HCT116 (cell line): ENCODE data around the gene TMTC2. TPM values are rescaled to one million over a fixed set of nuclear protein-coding genes. Genes with fewer than 3 reads are reported as not detected.

Experiments
- ATAC-seq: fragments of 200-7000 bp; cut with Tn5 transposase; 2 replicates; pipeline ENCODE4 v1.9.1; 2020; ENCODE audit warnings: mild to moderate bottlenecking, moderate library complexity
- BruUV-seq: library from RNA; stranded (reverse); fragments of 400-500 nt; replicated peaks from 2 replicates; lab custom pipeline; 2021; lab: Mats Ljungman, UMichigan
- CTCF ChIA-PET: fragments of 300-600 bp; sonication (Branson Sonifier 250); formaldehyde crosslinking; loops from one replicate; lab custom pipeline; 2021; ENCODE audit warnings: antibody characterized with exemption; lab: Charles Lee
- POLR2A ChIA-PET: fragments of 300-600, 350-600 bp; sonication (Branson Sonifier 250); formaldehyde crosslinking; loops from one replicate; lab custom pipeline; 2021; ENCODE audit warnings: antibody characterized with exemption; lab: Charles Lee
- RAD21 ChIA-PET, 2 experiments: fragments of 300-600 bp; sonication (Branson Sonifier 250); formaldehyde crosslinking; loops; one replicate each; lab custom pipeline; 2023; ENCODE audit warnings: low total read pairs in 2 of 2; ENCODE audit not compliant: uncharacterized antibody in 2 of 2, unreplicated experiment in 2 of 2, low non-redundant PET in 1 of 2; lab: Charles Lee
- DNase-seq: peaks from one replicate; pipeline ENCODE4 v3.0.0-alpha.2; 2010; ENCODE audit warnings: low read depth, low spot score
- H2AFZ ChIP-seq: fragments of 200-600 bp; shearing (Covaris generic), sonication (generic); 2 replicates; pipeline ENCODE4 v1.6.1; 2017; ENCODE audit warnings: low read depth, mixed run types, mixed read lengths, antibody characterized with exemption, low read length; ENCODE audit not compliant: poor library complexity, severe bottlenecking
- H3K27ac ChIP-seq: 2 replicates; pipeline ENCODE4 v1.5.1; 2012; ENCODE audit warnings: low read depth, low read length
- H3K27me3 ChIP-seq: fragments of 200-600 bp; sonication (generic); 2 replicates; pipeline ENCODE4 v1.6.1; 2016; ENCODE audit warnings: mixed run types, low read length, mixed read lengths; ENCODE audit not compliant: insufficient read depth
- H3K36me3 ChIP-seq, 2 experiments: fragments of 200-500 bp in 1 of 2; fragments of 200-600 bp in 1 of 2; sonication (Bioruptor generic) in 1 of 2; sonication (generic) in 1 of 2; 2 replicates each; pipeline versions ENCODE4 v1.5.1 to v1.6.1; 2014 to 2016; ENCODE audit warnings: low read length in 2 of 2, inconsistent platforms in 1 of 2, mixed read lengths in 1 of 2, mixed run types in 1 of 2; ENCODE audit not compliant: insufficient read depth in 2 of 2, control insufficient read depth in 1 of 2
- H3K4me1 ChIP-seq, 2 experiments: fragments of 200-600 bp in 1 of 2; sonication (generic) in 1 of 2; 2 replicates each; pipeline versions ENCODE4 v1.5.1 to v1.6.1; 2012 to 2017; ENCODE audit warnings: low read length in 2 of 2, inconsistent platforms in 1 of 2, mild to moderate bottlenecking in 1 of 2, mixed read lengths in 1 of 2, mixed run types in 1 of 2, moderate library complexity in 1 of 2; ENCODE audit not compliant: insufficient read depth in 2 of 2, control insufficient read depth in 1 of 2
- H3K4me2 ChIP-seq: fragments of 200-600 bp; sonication (generic); 2 replicates; pipeline ENCODE4 v1.6.1; 2017; ENCODE audit warnings: mixed run types, low read length, mixed read lengths
- H3K4me3 ChIP-seq, 2 experiments: fragments of 200-600 bp in 1 of 2; sonication (generic) in 1 of 2; replicated peaks in 1 of 2; 2 replicates each; pipeline ENCODE4 v1.5.1; 2011 to 2016; ENCODE audit warnings: low read length in 2 of 2, control low read depth in 1 of 2, low read depth in 1 of 2, mild to moderate bottlenecking in 1 of 2, mixed read lengths in 1 of 2, mixed run types in 1 of 2
- H3K79me2 ChIP-seq: fragments of 200-600 bp; sonication (generic); 2 replicates; pipeline ENCODE4 v1.6.1; 2017; ENCODE audit warnings: mild to moderate bottlenecking, mixed run types, low read length, moderate library complexity, mixed read lengths; ENCODE audit not compliant: insufficient read depth
- H3K9ac ChIP-seq: fragments of 200-600 bp; sonication (generic); 2 replicates; pipeline ENCODE4 v1.6.1; 2016; ENCODE audit warnings: low read length, mixed read lengths
- H3K9me2 ChIP-seq: fragments of 200-600 bp; sonication (generic), shearing (Covaris generic); 2 replicates; pipeline ENCODE4 v1.6.1; 2017; ENCODE audit warnings: mixed run types, mild to moderate bottlenecking, moderate library complexity; ENCODE audit not compliant: insufficient read depth
- H3K9me3 ChIP-seq, 2 experiments: fragments of 200-500 bp in 1 of 2; fragments of 200-600 bp in 1 of 2; sonication (Bioruptor generic) in 1 of 2; sonication (generic) in 1 of 2; 2 replicates each; pipeline ENCODE4 v1.6.1; 2014 to 2017; ENCODE audit warnings: low read length in 2 of 2, mixed read lengths in 2 of 2, inconsistent platforms in 1 of 2, low read depth in 1 of 2, mild to moderate bottlenecking in 1 of 2, mixed run types in 1 of 2, moderate library complexity in 1 of 2; ENCODE audit not compliant: control insufficient read depth in 1 of 2, insufficient read depth in 1 of 2
- H4K20me1 ChIP-seq: fragments of 200-600 bp; sonication (generic), shearing (Covaris generic); 2 replicates; pipeline ENCODE4 v1.6.1; 2017; ENCODE audit warnings: mixed run types, mild to moderate bottlenecking, moderate library complexity; ENCODE audit not compliant: insufficient read depth
- CBX3 ChIP-seq: IDR thresholded peaks from 2 replicates; pipeline ENCODE4 v1.6.1; 2012; ENCODE audit warnings: low read depth
- CTCF ChIP-seq, 3 experiments: fragments of 200-600 bp in 1 of 3; sonication (generic) in 1 of 3; IDR thresholded peaks in 2 of 3; conservative IDR thresholded peaks in 1 of 3; 2 replicates each; pipeline ENCODE4 v1.5.1; 2012 to 2017; ENCODE audit warnings: low read depth in 2 of 3, low read length in 2 of 3, antibody characterized with exemption in 1 of 3, borderline replicate concordance in 1 of 3, control low read depth in 1 of 3, mild to moderate bottlenecking in 1 of 3, mixed read lengths in 1 of 3, mixed run types in 1 of 3, moderate library complexity in 1 of 3; ENCODE audit not compliant: insufficient read depth in 1 of 3
- EZH2 ChIP-seq: fragments of 200-600 bp; sonication (generic); IDR thresholded peaks from 2 replicates; pipeline ENCODE4 v1.6.1; 2017; ENCODE audit warnings: antibody characterized with exemption, mixed run types
- POLR2A ChIP-seq: IDR thresholded peaks from 2 replicates; pipeline ENCODE4 v1.7.0; 2011; ENCODE audit warnings: borderline replicate concordance; ENCODE audit not compliant: insufficient read depth, insufficient read length; ENCODE audit errors: extremely low read depth
- POLR2AphosphoS5 ChIP-seq: IDR thresholded peaks from 2 replicates; pipeline ENCODE4 v1.6.1; 2011; ENCODE audit warnings: mild to moderate bottlenecking, low read depth, low read length, moderate library complexity
- RAD21 ChIP-seq: IDR thresholded peaks from 2 replicates; pipeline ENCODE4 v1.6.1; 2012; ENCODE audit warnings: low read depth, mild to moderate bottlenecking
- REST ChIP-seq: IDR thresholded peaks from 2 replicates; pipeline ENCODE4 v1.6.1; 2012; ENCODE audit warnings: low read depth
- SIN3A ChIP-seq: IDR thresholded peaks from 2 replicates; pipeline ENCODE4 v1.6.1; 2012; ENCODE audit warnings: low read depth
- SRF ChIP-seq: IDR thresholded peaks from 2 replicates; pipeline ENCODE4 v1.6.1; 2012; ENCODE audit warnings: low read depth
- ZNF274 ChIP-seq: fragments of 200-500 bp; sonication (Bioruptor generic); IDR thresholded peaks from 2 replicates; pipeline ENCODE4 v1.6.1; 2014; ENCODE audit warnings: mild to moderate bottlenecking, low read depth, low read length, inconsistent platforms
- intact Hi-C: fragments of 100-400 bp; cut with micrococcal nuclease; formaldehyde crosslinking; loops from 2 replicates; pipeline ENCODE4 v1.10.0; 2022
- total RNA-seq: library from RNA; stranded (reverse); gene quantifications from one replicate; pipeline ENCODE4 v1.2.1, GENCODE V29; 2021; ENCODE audit not compliant: unreplicated experiment

Gene TMTC2
- total RNA-seq, 1 experiment from 2014 or later, result 11.5 TPM

GRCh38 chr12:82839796-82840195 lies 153.1 kb downstream of the TMTC2 start (continued):
- TF ChIP-seq REST (no peak), ZNF274 (no peak), CBX3 (no peak), POLR2AphosphoS5 (no peak)
- TF ChIP-seq, all 23 proteins: peak for 0

- no TSS peak for BruUV-seq
- RAD21 ChIA-PET, result no interaction called here
- Histone ChIP-seq H4K20me1 (no peaks in the 10 kb centered on the region), H3K9me2 (no peaks in the 10 kb centered on the region; the same call in 1 of the 2 replicates), H3K36me3 (no peaks in the 10 kb centered on the region), H3K4me2 (no peak overlapping the region), H3K4me3 (no peak overlapping the region), H3K4me1 (no peaks in the 10 kb centered on the region), H3K79me2 (no peaks in the 10 kb centered on the region), H3K9me3 (no peaks in the 10 kb centered on the region), H2AFZ (no peak overlapping the region), H3K9ac (no peak overlapping the region), H3K27ac (no peak overlapping the region), H3K27me3 (no peaks in the 10 kb centered on the region)
- ATAC-seq (no peak), DNase-seq (no peak)
- CTCF ChIA-PET, result no interaction called here
- POLR2A ChIA-PET, result no interaction called here
- TF ChIP-seq POLR2A (no peak), EZH2 (no peak), CTCF (IDR thresholded peaks at IDR 0.05 in 2 of 3, conservative IDR thresholded peaks at IDR 0.05 in 1 of 3; ENCODE audit: borderline replicate concordance in 1 of 3, insufficient read depth in 1 of 3, low read depth in 2 of 3, low read length in 2 of 3) (no peak), RAD21 (no peak), SRF (no peak), SIN3A (no peak)
- intact Hi-C loops, result no loop called here
Observed at GRCh38 chr12:82841487-82841904, 154.8 kb downstream of the TMTC2 start.
